Fibroblast of lung (primary cell): Measurements from ENCODE around the gene ATP10A. TPM values are rescaled to one million over a fixed set of nuclear protein-coding genes. Genes with fewer than 3 reads are reported as not detected.

Experiments used
- DNase-seq, 2 donors: peaks; one replicate each; pipeline versions ENCODE4 v3.0.0 to v3.0.0-alpha.2; 2010; ENCODE audit warnings: low read depth in 2 of 2
- H2AFZ ChIP-seq: 2 replicates; pipeline ENCODE4 v1.5.1; 2012; ENCODE audit warnings: low read length, control low read depth, inconsistent platforms
- H3K27ac ChIP-seq: 2 replicates; pipeline ENCODE4 v1.5.1; 2011; ENCODE audit warnings: low read length, control low read depth; ENCODE audit not compliant: insufficient read depth
- H3K27me3 ChIP-seq: 2 replicates; pipeline ENCODE4 v1.5.1; 2011; ENCODE audit warnings: mild to moderate bottlenecking, low read length; ENCODE audit not compliant: control insufficient read depth, insufficient read depth
- H3K36me3 ChIP-seq: 2 replicates; pipeline ENCODE4 v1.5.1; 2011; ENCODE audit warnings: low read length; ENCODE audit not compliant: control insufficient read depth, insufficient read depth
- H3K4me1 ChIP-seq: 2 replicates; pipeline ENCODE4 v1.5.1; 2011; ENCODE audit warnings: low read length; ENCODE audit not compliant: control insufficient read depth, insufficient read depth; ENCODE audit errors: extremely low read depth
- H3K4me2 ChIP-seq: 2 replicates; pipeline ENCODE4 v1.5.1; 2011; ENCODE audit warnings: low read length, control low read depth; ENCODE audit not compliant: insufficient read depth; ENCODE audit errors: extremely low read depth
- H3K4me3 ChIP-seq, 4 experiments: fragments of 200-600 bp in 1 of 4; sonication (generic) in 1 of 4; replicated peaks in 1 of 4; 2 replicates each; pipeline ENCODE4 v1.5.1; 2011 to 2016; ENCODE audit warnings: low read length in 4 of 4, low read depth in 3 of 4, mild to moderate bottlenecking in 3 of 4, control low read depth in 2 of 4, inconsistent platforms in 1 of 4, mixed read lengths in 1 of 4; ENCODE audit not compliant: insufficient read depth in 1 of 4; ENCODE audit errors: control extremely low read depth in 1 of 4
- H3K79me2 ChIP-seq: 2 replicates; pipeline ENCODE4 v1.5.1; 2012; ENCODE audit warnings: mild to moderate bottlenecking, low read length, inconsistent platforms; ENCODE audit not compliant: control insufficient read depth, insufficient read depth
- H3K9ac ChIP-seq: 2 replicates; pipeline ENCODE4 v1.5.1; 2011; ENCODE audit warnings: mild to moderate bottlenecking, low read length, control low read depth; ENCODE audit not compliant: insufficient read depth
- H3K9me3 ChIP-seq: 2 replicates; pipeline ENCODE4 v1.5.1; 2012; ENCODE audit warnings: low read depth, low read length; ENCODE audit not compliant: control insufficient read depth, insufficient read depth
- H4K20me1 ChIP-seq: 2 replicates; pipeline ENCODE4 v1.5.1; 2011; ENCODE audit warnings: low read length; ENCODE audit not compliant: control insufficient read depth, insufficient read depth; ENCODE audit errors: extremely low read depth
- CTCF ChIP-seq, 2 donors: IDR thresholded peaks in 1 of 2; conservative IDR thresholded peaks in 1 of 2; 1 replicate in 1 of 2; 2 replicates in 1 of 2; pipeline ENCODE4 v1.5.1; 2011 to 2012; ENCODE audit warnings: low read length in 2 of 2, control low read depth in 1 of 2, inconsistent platforms in 1 of 2, low read depth in 1 of 2, mild to moderate bottlenecking in 1 of 2
- EZH2 ChIP-seq: IDR thresholded peaks from 2 replicates; pipeline ENCODE4 v1.5.1; 2012; ENCODE audit warnings: low read length, control low read depth, mild to moderate bottlenecking; ENCODE audit errors: missing control alignments
- polyA plus RNA-seq, 2 donors: library from polyadenylated mRNA; depleted of rRNA in 1 of 2; stranded (reverse) in 1 of 2; unstranded in 1 of 2; fragments of >200 nt; gene quantifications; 2 replicates each; pipeline ENCODE4 v1.2.1, GENCODE V29; 2011 to 2012; ENCODE audit warnings: missing spikeins in 1 of 2
- total RNA-seq: library from RNA; depleted of rRNA; stranded (reverse); fragments of >200 nt; gene quantifications from 2 replicates; pipeline ENCODE4 v1.2.1, GENCODE V29; 2014

ATP10A gene
- total and polyA plus RNA-seq, 2 donors (not counting 1 experiment from before 2014, with no cell fraction given) = 12.7 to 13.8 TPM

GRCh38 chr15:25740383-25741255, 122.5 kb downstream of the ATP10A start:
- Histone ChIP-seq H3K4me1 (peaks cover 4% of the 10 kb centered on the region), H3K79me2 (no peaks in the 10 kb centered on the region), H3K36me3 (no peaks in the 10 kb centered on the region), H4K20me1 (no peaks in the 10 kb centered on the region), H3K4me2 (no peak overlapping the region), H3K4me3 (no peak overlapping the region), H2AFZ (no peak overlapping the region), H3K27ac (no peak overlapping the region), H3K9me3 (no peaks in the 10 kb centered on the region), H3K27me3 (no peaks in the 10 kb centered on the region), H3K9ac (no peak overlapping the region)
- TF ChIP-seq CTCF (conservative IDR thresholded peaks at IDR 0.05 in 1 of 2, IDR thresholded peaks at IDR 0.05 in 1 of 2; ENCODE audit: low read depth in 1 of 2, low read length in 2 of 2) = no peak
- no peak for TF ChIP-seq EZH2
- no peak for DNase-seq

GRCh38 chr15:25739687-25740121, 123.4 kb downstream of the ATP10A start:
- no peaks in the 10 kb centered on the region for H3K27me3 ChIP-seq
- no peak overlapping the region for H3K4me2 ChIP-seq
- no peaks in the 10 kb centered on the region for H3K36me3 ChIP-seq
- H3K4me1 ChIP-seq = peaks cover 4% of the 10 kb centered on the region
- TF ChIP-seq CTCF (conservative IDR thresholded peaks at IDR 0.05 in 1 of 2, IDR thresholded peaks at IDR 0.05 in 1 of 2; ENCODE audit: low read depth in 1 of 2, low read length in 2 of 2) (peak; percentile 50 to 51), EZH2 (no peak)
- peak; percentile 33 to 60 for DNase-seq
- no peak overlapping the region for H3K27ac ChIP-seq
- H2AFZ ChIP-seq = no peak overlapping the region
- H4K20me1 ChIP-seq = no peaks in the 10 kb centered on the region
- H3K4me3 ChIP-seq = no peak overlapping the region
- H3K9me3 ChIP-seq = no peaks in the 10 kb centered on the region
- no peaks in the 10 kb centered on the region for H3K79me2 ChIP-seq
- no peak overlapping the region for H3K9ac ChIP-seq

GRCh38 chr15:25738171-25738965, 124.8 kb downstream of the ATP10A start:
- Histone ChIP-seq H2AFZ (no peak overlapping the region), H3K27ac (no peak overlapping the region), H3K36me3 (no peaks in the 10 kb centered on the region), H3K9ac (no peak overlapping the region), H3K27me3 (no peaks in the 10 kb centered on the region), H3K4me1 (peaks cover 4% of the 10 kb centered on the region), H3K79me2 (no peaks in the 10 kb centered on the region), H3K4me3 (no peak overlapping the region), H4K20me1 (no peaks in the 10 kb centered on the region), H3K9me3 (no peaks in the 10 kb centered on the region), H3K4me2 (no peak overlapping the region)
- TF ChIP-seq EZH2 = no peak
- DNase-seq = peak; percentile 13 to 66
